ENCODE measurements around the gene SPR.
"Not testable (repeated sequence)": the region's sequence is repeated elsewhere in the genome, so short reads cannot be mapped to it uniquely, and the experiment has no call there.

Gene SPR

DNA sequence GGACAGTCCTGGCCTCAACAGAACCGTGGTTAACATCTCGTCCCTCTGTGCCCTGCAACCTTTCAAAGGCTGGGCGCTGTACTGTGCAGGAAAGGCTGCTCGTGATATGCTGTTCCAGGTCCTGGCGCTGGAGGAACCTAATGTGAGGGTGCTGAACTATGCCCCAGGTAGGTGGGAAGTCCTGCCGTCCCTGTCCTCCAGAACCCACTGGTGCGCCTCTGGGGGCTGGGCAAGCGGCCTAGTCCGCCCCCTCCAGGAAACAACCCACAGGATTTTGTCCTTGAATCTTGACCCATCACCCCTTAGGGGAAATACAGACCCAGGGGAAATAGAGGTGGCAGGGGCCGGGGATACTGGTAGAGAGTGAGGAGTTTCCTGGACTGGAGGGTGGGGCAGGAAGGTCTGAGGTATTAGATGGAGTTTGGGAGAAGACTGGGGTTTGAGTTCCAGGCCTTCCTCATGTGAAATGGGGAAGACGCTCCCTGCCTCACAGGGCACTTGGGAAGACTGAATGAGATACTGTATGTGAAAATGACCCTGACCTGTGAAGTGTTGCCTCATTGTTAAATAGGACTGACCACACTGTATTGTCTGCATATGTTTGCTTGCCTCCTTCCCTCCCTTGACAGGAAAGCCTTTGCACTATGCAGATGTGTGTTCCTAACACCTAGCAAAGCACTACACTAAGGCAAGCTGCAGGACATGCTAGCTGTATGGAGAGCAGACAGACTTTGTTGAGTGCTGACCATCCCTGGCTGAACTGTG, 1.4 kb downstream of the SPR start:
- DNase-seq (ENCODE audit: low read depth in 2 of 3, low spot score in 1 of 3) = no peak

DNA sequence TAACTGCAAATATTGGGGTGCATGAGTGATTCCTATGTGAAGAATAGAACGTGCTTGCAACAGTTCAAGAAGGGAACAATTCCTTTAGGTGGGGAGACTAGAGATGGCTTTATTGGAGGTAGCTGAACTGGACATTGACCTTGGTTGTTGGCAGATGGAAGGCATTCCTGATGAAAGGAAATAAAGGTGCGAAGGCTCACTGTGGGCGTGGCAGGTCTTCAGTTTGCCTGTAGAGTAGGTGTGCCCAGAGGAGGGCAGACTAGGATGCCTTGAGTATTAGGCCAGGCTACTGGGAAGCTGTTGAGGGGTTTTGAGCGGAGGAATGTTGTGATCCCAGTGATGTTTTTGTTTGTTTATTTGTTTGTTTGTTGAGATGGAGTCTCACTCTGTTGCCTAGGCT, 2.8 kb downstream of the SPR start:
- DNase-seq (ENCODE audit: low read depth in 2 of 3, low spot score in 1 of 3) = no peak

DNA sequence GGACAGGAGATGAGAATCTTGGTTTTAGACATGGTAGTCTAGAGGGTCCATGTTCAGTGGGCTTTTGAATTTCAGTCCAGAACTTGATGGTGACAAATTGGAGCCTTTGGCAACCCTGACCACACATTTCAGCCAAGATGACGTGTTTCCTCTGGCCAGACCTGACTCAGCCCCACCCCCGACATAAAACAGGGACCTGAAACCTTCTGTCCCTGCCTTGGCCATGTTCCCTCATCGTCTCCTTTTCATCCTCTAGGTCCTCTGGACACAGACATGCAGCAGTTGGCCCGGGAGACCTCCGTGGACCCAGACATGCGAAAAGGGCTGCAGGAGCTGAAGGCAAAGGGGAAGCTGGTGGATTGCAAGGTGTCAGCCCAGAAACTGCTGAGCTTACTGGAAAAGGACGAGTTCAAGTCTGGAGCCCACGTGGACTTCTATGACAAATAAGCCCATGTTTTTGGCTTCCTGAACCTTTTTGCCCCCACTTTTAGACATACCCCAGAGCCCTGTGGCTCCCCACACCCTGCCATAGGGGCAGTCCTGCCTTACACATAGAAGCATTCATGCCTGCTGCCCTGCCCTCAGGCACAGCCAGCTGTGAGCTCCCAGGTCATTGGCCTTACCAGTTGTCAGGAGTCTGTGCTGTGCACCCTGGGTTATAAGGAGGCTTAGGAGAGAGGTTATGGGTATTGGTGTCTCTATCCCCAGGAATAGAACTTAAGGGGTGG, 4.0 kb downstream of the SPR start:
- no peak for DNase-seq (ENCODE audit: low read depth in 2 of 3, low spot score in 1 of 3)

DNA sequence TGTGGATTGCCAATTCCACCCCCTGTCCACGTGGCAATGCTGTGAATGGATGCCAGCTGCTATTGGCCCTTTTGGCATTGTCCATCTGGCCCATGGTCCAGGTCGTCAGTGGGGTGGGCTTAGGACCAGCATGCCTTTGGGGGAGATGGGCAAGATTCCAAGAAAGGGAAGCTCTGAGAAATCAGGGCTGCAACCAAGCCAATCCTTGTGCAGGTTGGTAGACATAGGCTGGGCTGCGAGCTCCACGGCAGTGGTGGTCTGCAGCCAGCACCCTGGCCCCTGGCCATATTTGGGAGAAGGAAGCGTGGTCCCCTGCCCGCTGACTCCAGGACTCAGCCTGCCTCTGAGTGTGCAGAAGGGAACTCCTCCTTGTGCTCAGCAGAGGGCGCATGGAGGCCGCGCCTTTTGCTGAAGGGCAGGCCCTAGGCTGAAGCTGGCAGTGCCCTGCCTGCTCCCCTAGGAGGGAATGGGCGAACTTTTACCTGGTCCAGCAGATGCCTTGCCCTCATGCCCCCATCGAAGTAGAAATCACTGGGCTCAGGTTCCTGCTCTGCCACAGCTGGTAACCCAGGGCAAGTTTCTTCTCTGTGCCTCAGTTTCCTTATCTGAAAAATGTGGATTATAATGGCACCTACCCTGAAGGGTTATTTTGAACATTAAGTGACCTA, 5.4 kb downstream of the SPR start:
- DNase-seq (ENCODE audit: low read depth in 2 of 3, low spot score in 1 of 3) = peak in 2 of 3 donors; percentile 48 to 51

DNA sequence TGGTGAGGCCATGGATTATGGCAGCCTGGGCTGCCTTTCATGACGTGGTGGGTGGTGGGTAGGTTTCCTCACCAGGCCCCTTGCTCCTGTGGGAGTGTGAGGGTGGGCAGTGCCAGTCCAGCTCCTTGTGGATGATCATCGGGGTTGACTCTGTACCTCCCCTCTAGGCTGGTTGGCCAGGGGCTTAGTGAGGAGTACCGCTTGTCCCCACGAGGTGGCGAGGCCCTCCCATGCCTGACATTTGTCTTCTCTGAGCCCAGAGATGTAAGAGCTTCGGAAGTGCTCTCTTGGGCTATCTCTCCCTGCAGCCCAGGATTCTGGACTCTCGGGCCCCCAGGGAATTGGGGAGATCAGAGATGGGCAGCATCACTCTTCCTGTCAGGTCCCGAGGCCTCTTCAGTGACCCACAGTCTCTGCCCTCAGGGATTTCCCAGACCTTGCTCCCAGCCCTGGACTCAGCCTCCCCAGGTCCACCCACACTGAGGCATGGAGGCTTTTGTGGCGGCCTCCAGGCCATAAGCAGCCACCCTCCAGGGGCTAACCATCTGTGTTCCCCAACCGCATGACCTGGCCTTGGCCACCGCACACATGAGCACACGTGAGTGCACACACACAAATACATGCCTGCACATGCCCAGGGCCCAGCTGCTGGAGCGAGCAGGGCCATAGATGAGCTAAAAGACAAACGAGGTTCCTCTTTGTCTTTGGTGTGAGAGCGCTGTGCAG, 6.5 kb downstream of the SPR start:
- DNase-seq (ENCODE audit: low read depth in 2 of 3, low spot score in 1 of 3) = peak in 2 of 3 donors; percentile 22 to 42

DNA sequence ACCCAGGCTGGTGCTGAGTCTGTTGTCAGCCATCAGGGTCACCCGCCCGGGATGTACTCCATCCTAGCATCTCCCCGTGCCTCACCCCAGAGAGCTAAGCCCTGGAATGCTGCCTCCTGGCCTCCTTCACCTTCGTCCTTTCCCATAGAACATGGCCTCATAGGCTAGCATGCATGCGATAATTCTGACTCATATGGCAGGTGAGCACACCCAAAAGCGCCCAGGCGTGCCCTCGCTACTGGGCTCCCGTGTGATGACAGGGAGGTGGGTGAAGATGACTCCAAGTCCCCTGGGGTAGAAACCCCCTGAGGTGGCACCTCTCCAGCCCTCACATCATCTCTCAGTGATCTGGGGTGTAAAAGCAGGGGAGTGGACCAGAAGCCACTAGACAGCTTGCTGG, 7.3 kb downstream of the SPR start:
- no peak for DNase-seq (ENCODE audit: low read depth in 2 of 3, low spot score in 1 of 3)

DNA sequence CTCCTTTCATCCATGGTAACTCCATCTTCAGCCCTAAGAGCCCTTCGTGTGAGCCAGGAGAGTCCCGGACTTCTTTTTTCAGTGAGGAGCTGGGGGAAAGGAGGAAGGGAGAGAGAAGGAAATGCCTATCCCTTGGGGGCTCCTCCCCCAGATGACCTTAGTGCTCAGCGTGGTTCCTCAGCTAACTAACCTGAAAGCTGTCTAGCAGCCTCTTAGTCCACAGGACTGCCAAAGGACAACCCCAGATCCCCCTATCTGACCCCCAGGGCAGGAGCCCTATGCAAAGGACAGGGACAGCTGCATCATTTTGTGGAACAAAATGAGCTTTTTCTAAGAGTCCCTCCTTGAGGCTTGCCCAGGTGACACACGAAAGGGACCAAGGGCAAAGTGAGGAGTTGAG, 7.9 kb downstream of the SPR start:
- no peak for DNase-seq (ENCODE audit: low read depth in 2 of 3, low spot score in 1 of 3)

DNA sequence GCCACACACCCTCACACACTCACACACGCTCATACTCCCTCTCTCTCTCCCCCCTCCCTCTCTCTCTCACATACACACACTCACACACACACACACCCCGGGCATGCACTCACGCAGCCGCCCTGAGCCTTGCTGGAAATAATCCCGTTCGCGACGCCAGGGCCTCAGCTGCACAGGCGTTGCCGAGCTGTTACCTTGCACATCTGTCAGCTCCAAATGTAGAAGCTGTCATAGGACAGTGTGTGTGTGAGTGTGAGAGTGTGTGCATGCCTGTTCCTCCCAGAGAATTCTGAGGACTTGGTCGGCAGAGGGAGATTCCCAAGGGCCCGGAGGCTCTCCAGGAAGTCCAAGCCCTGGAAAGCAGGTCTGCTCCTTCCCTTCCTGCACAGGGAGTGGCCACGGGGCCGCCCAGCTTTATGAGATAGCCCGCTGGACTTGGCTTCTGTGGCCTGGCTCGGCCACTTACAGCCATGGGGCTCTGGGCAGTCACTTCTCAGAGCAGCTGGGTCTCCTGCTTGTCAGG, 8.6 kb downstream of the SPR start:
- no peak for DNase-seq (ENCODE audit: low read depth in 2 of 3, low spot score in 1 of 3)

DNA sequence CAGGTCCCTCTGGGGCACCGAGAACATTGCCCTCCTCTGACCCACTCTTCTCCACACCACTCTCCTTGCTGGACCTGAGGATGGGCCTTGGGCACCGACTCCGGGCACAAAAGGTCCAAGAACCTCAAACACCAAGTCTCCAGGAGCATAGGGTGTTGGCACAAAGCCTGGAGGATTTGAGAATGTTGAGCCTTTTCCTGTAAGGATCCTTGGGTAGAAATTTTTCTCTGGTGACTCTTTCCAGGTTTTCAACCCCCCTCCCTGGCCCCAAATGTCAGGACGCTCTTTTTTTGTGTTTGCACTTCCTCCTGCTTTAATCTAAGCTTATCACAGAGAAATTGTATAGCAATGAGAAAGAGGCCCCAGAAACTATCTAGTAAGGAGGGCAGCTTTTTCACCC, 9.2 kb downstream of the SPR start:
- no peak for DNase-seq (ENCODE audit: low read depth in 2 of 3, low spot score in 1 of 3)

DNA sequence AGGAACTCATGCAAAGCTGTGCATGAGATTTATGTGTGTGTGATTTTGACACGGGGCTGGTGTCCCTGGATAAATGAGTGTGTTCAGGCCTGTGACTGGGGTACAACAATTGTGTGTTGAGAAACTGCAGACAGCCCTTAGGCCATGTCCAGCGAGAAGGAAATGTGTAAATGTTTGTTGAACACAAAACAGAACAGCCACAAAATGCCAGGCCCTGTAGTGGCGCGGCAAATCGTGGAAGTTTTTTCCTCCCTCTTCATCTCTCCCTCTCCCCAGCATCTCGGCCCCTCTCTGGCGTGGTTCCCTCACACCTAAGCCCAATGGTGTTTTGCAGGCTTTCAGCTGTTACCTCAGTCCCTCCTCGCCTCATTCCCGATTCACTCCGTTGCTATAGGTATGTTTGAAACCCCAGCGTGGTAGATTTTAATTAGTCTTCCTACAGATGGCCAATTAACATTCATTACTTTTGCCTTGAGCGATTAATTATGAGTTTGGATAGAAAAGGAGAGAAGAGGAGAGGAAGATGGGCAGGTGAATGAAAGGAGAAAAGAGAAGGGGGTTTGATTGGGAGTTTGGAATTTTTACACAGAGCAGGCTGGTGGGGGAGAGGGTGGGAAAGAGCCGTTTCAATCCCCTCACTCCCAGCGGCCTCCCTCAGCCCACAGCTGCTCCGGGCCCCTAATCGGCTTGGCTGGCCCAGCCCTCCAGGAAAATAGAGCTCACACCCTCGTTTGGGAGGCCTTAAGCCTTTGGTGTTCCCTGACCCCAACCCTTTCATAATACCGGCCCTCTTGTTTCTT, 10.8 kb downstream of the SPR start:
- DNase-seq (ENCODE audit: low read depth in 2 of 3, low spot score in 1 of 3) = no peak

DNA sequence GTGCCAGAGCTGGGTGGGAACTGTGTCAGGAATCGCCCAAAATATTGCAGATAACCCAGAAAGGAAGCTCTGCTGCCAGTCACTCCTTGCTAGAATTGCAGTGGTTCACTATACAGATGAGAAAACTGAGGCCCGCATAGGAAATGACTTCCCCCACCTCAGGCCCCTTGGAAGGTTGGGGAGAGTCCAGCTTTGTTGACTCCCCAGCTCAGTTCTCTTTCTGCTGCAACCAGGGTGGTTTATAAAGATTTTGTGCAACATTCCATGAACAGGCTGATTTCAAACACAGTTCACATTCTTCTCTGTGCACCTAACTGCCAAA, 11.3 kb downstream of the SPR start:
- DNase-seq (ENCODE audit: low read depth in 2 of 3, low spot score in 1 of 3) = no peak

DNA sequence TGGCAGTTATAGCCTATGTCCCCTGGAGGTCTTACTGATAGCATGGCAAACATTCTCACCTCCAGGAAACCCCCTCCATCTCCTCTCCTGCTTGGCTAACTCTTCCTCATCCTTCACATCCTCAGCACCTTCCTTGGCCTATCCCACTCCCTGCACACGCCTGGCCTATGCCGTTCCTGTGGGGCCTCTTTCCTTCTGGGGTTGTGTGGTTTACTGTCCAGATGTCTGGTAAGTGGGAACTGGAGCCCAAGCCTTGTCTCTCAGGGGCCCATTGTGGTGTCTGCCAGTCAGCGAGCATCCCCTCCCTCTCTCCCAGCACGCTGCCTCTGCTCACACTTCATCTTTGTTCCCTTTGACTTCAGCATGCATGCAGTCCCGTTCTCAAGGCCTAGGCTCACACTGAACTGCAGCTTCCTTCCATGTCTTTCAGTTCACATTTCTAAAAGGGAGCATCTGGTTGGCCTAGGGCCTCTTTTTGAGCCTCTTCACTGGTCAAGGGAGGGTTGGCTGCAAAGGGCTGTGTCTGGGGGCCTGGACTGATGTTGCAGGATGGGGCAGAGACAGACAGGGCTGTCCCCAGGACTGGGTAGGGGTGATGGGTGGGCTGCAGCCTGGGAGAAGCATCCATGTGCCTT, 13.1 kb downstream of the SPR start:
- no peak for DNase-seq (ENCODE audit: low read depth in 2 of 3, low spot score in 1 of 3)

DNA sequence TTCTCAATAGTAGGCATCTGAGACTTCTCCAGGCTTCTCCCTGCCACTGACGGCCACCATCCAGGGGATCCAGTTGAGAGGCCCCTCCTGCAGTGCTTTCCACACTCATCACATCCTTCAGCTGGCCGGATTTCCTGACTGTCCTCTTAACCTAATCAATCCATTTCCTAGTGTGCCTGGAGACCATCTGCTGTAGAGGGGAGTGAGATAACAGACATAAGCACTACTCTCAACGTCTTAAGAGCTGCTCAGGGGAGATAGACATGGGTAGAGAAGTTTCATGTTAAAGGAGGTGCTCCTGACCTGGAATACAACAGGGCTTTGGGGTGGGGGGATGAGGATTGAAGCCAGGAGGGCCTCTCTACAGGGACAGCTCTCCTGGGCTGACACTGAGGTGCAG, 14.2 kb downstream of the SPR start:
- no peak for DNase-seq (ENCODE audit: low read depth in 2 of 3, low spot score in 1 of 3)

DNA sequence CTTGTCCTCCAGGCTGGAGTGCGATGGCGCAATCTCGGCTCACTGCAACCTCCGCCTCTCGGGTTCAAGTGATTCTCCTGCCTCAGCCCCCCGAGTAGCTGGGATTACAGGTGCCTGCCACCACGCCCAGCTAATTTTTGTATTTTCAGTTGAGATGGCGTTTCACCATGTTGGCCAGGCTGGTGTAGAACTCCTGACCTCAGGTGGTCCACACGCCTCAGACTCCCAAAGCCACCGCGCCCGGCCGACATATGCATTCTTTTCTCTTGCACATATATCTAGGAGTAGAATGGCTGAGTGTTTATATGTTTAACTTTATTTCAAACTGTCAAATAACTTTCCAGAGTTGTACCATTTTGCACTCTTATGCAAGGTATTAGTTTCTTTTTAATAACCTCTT, 20.2 kb downstream of the SPR start:
- not testable (repeated sequence) for DNase-seq (ENCODE audit: low read depth in 2 of 3, low spot score in 1 of 3)

DNA sequence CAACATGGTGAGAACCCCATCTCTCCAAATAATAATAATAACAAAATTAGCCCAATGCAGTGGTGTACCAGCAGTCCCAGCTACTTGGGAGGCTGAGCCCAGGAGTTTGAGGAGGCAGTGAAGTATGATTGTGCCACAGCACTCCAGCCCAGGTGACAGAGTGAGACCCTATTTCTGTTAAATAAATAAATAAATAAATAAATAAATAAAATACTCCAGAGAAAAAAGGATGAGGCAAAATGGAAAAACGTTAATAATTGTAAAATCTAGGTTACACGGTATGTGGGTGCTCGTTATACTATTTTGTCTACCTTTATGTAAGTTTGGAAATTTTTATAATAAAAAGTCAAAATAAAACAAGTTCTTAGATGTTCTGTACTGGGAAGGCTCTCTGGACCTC, 21.5 kb downstream of the SPR start:
- no peak for DNase-seq (ENCODE audit: low read depth in 2 of 3, low spot score in 1 of 3)

DNA sequence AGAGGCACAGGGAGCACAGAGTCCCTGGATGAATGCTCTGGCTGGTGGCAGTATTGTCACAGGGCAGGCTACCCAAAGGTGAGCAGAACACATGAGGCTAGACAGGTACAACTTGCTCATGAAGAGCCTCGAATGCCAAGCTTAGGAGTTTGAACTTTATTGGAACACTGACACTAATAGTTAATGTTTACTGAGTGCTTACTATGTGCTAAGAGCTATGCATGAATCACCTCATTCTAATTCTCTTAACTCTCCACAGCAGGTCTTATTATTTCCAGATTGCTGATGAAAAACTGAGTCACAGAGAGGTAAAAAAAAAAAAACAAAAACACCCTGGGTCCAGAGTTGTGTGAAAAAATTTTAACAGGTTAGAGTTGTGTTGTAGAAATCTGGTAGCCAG, 24.0 kb downstream of the SPR start:
- DNase-seq (ENCODE audit: low read depth in 2 of 3, low spot score in 1 of 3) = no peak

DNA sequence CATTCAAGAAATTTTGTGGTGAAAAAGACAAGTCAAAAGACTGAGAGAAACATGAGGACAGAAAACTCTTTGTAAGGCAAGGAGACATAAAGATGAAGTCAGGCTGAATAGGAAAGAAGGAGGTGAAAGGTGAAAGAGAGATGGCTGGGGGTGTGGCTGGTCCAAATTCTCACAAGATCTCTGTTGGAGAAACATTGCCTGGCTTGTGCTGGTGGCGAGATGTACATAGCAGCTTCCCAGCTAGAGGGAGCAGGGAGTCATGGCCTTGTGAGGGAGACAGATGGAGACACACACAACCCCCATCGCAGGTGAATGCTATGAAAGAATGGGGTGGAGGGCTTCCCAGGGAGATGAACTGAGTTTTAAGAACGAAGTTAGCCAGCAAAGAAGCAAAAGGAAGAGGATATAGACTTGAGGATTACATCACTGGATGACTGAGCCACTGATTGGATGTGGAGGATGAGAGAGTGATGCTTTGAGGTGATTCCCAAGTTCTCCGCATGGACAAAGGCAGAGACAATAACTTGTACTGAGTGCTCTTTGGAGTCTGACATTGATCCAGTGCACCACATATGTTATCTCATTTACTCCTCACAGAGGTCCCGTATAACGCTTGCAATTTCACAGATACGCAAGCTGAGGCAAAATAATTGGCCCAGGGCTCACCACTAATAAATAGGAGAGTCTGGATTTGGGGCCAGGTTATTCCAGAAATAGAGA, 26.4 kb downstream of the SPR start:
- DNase-seq (ENCODE audit: low read depth in 2 of 3, low spot score in 1 of 3) = no peak

DNA sequence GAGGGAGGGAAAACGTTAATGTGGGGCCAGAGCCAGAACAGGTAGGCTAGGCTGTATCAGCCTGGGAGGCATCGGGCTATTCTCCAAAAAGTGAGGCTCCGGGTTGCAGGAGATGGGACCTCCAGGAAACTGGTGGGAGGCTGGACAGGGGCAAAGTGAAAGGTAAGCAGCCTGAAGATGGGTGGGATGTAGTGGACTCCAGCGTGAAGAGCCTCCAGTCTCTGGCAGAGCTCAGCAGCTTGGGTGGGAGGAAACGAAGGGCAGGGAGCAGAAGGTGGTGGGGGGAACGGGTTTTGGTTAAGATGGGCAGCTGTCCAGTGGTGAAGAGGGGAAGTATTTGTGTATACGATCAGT, 27.0 kb downstream of the SPR start:
- no peak for DNase-seq (ENCODE audit: low read depth in 2 of 3, low spot score in 1 of 3)

DNA sequence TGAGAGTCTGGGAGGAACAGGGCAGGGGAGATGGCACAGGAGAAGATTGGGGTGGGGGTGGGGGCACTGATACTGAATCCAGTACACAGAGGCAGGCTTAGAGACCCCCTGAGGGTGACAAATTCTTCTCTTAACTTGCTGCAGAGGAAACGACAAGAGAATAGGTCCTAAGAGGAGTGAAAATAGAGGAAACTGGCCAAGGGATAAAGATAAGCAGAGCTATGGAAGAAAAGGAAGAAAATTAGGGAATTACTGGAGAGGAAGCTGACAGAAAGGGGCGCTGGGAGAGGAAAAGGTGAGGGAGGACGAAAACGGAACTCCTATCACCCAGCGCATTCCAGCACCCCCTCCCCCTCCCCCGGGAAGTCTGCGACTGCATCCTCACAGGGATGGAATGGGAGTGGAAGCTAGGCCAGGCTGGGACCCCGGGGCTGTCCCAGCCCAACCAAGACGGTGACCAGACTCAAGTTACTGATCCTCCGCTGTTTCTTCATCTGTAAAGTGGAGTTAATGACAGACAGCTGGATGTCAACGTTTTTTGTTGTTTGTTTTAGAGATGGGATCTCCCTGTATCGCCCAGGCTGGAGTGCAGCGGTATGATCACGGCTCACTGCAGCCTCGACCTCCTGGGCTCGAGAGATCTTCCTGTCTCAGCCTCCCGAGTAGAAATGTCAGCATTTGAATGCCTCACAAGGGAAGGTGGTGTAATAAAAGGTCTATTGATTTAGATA, 27.5 kb downstream of the SPR start:
- no peak for DNase-seq (ENCODE audit: low read depth in 2 of 3, low spot score in 1 of 3)
